ENCODE measurements around the gene CCDC134. TPM values are rescaled to one million over a fixed set of nuclear protein-coding genes. Genes with fewer than 3 reads are reported as not detected.

Gene CCDC134
- total and polyA plus RNA-seq, 2 experiments from 2014 or later = 4.1 to 7.2 TPM

- no peak overlapping the region for H2AFZ ChIP-seq
- peaks cover 65% of the 10 kb centered on the region for H3K79me2 ChIP-seq
- H3K4me3 ChIP-seq = no peak overlapping the region
- H3K4me2 ChIP-seq = no peak overlapping the region
- TF ChIP-seq EZH2 (IDR thresholded peaks at IDR 0.05; ENCODE audit: borderline replicate concordance) (no peak), EZH2phosphoT487 (IDR thresholded peaks at IDR 0.05; ENCODE audit: low read depth, severe bottlenecking, unreplicated experiment) (no peak), CTCF (IDR thresholded peaks at IDR 0.05; ENCODE audit: poor library complexity) (no peak)
- H3K4me1 ChIP-seq (ENCODE audit: insufficient read depth) = peaks cover 8% of the 10 kb centered on the region
- no peak overlapping the region for H3K27ac ChIP-seq
- no peaks in the 10 kb centered on the region for H3K27me3 ChIP-seq
- no peaks in the 10 kb centered on the region for H3K9me2 ChIP-seq (replicated peaks; ENCODE audit: insufficient read depth)
- no peak for DNase-seq (ENCODE audit: low spot score)
- no peaks in the 10 kb centered on the region for H4K20me1 ChIP-seq (ENCODE audit: insufficient read depth, poor library complexity, severe bottlenecking)
- no peaks in the 10 kb centered on the region for H3K9me3 ChIP-seq (ENCODE audit: low read depth)
- no peaks in the 10 kb centered on the region for H3K36me3 ChIP-seq (replicated peaks; ENCODE audit: insufficient read depth, low read depth)
These were observed 5.2 kb downstream of the CCDC134 start for GRCh38 chr22:41805639-41806038.

GRCh38 chr22:41808400-41808799, 7.9 kb downstream of the CCDC134 start:
- TF ChIP-seq CTCF (IDR thresholded peaks at IDR 0.05; ENCODE audit: poor library complexity) (no peak), EZH2 (IDR thresholded peaks at IDR 0.05; ENCODE audit: borderline replicate concordance) (no peak), EZH2phosphoT487 (IDR thresholded peaks at IDR 0.05; ENCODE audit: low read depth, severe bottlenecking, unreplicated experiment) (no peak)
- Histone ChIP-seq H2AFZ (no peak overlapping the region), H3K9me2 (replicated peaks; ENCODE audit: insufficient read depth) (no peaks in the 10 kb centered on the region), H3K27me3 (no peaks in the 10 kb centered on the region), H3K9me3 (ENCODE audit: low read depth) (no peaks in the 10 kb centered on the region), H3K79me2 (peaks cover 42% of the 10 kb centered on the region), H3K4me1 (ENCODE audit: insufficient read depth) (no peaks in the 10 kb centered on the region), H3K27ac (no peak overlapping the region), H3K4me2 (no peak overlapping the region), H3K4me3 (no peak overlapping the region), H4K20me1 (ENCODE audit: insufficient read depth, poor library complexity, severe bottlenecking) (no peaks in the 10 kb centered on the region), H3K36me3 (replicated peaks; ENCODE audit: insufficient read depth, low read depth) (no peaks in the 10 kb centered on the region)
- DNase-seq (ENCODE audit: low spot score) = no peak
- WGBS (ENCODE audit: low lambda C conversion rate, missing lambda C conversion rate) = 76% methylated on average over 6 of the region's 6 CpGs

- no peak overlapping the region for H2AFZ ChIP-seq
- H3K4me2 ChIP-seq = no peak overlapping the region
- DNase-seq (ENCODE audit: low spot score) = no peak
- peaks cover 26% of the 10 kb centered on the region for H3K79me2 ChIP-seq
- no peaks in the 10 kb centered on the region for H3K9me2 ChIP-seq (replicated peaks; ENCODE audit: insufficient read depth)
- H3K4me3 ChIP-seq = no peak overlapping the region
- H3K27ac ChIP-seq = no peak overlapping the region
- H3K9me3 ChIP-seq (ENCODE audit: low read depth) = no peaks in the 10 kb centered on the region
- 96% methylated on average over 12 of the region's 12 CpGs for WGBS (ENCODE audit: low lambda C conversion rate, missing lambda C conversion rate)
- no peak for TF ChIP-seq EZH2 (IDR thresholded peaks at IDR 0.05; ENCODE audit: borderline replicate concordance)
- no peak for TF ChIP-seq EZH2phosphoT487 (IDR thresholded peaks at IDR 0.05; ENCODE audit: low read depth, severe bottlenecking, unreplicated experiment)
- no peak for TF ChIP-seq CTCF (IDR thresholded peaks at IDR 0.05; ENCODE audit: poor library complexity)
- no peaks in the 10 kb centered on the region for H3K36me3 ChIP-seq (replicated peaks; ENCODE audit: insufficient read depth, low read depth)
- H3K4me1 ChIP-seq (ENCODE audit: insufficient read depth) = no peaks in the 10 kb centered on the region
- H3K27me3 ChIP-seq = no peaks in the 10 kb centered on the region
- no peaks in the 10 kb centered on the region for H4K20me1 ChIP-seq (ENCODE audit: insufficient read depth, poor library complexity, severe bottlenecking)
These were observed 9.5 kb downstream of the CCDC134 start for GRCh38 chr22:41810022-41810421.

Measured in hepatocyte (in vitro differentiated cells).